Thoracic aorta (tissue), 2 donors: ENCODE results near the gene PCDHB14. TPM values are rescaled to one million over a fixed set of nuclear protein-coding genes. Genes with fewer than 3 reads are reported as not detected.
A peak's percentile ranks its signal among the peaks of the same experiment; 100 is the strongest.
"Not testable (repeated sequence)": the region's sequence is repeated elsewhere in the genome, so short reads cannot be mapped to it uniquely, and the experiment has no call there.

Experiments used
- ATAC-seq: fragments of 150-250 bp; one replicate; pipeline ENCODE4 v1.8.0; 2017; ENCODE audit warnings: low read depth; ENCODE audit not compliant: insufficient number of reproducible peaks, low FRiP score
- DNase-seq: peaks from one replicate; pipeline ENCODE4 v3.0.0-alpha.2; 2020; ENCODE audit warnings: low spot score
- H3K27ac ChIP-seq, 2 donors: fragments of 200-600 bp; sonication (generic); 1 replicate in 1 of 2; 2 replicates in 1 of 2; pipeline ENCODE4 v1.5.1; 2016; ENCODE audit warnings: mild to moderate bottlenecking in 2 of 2, moderate library complexity in 2 of 2
- H3K27me3 ChIP-seq: fragments of 200-600 bp; sonication (generic); replicated peaks from 2 replicates; pipeline ENCODE4 v1.6.0; 2016; ENCODE audit warnings: mild to moderate bottlenecking; ENCODE audit not compliant: insufficient read depth
- H3K36me3 ChIP-seq: fragments of 200-600 bp; sonication (generic); one replicate; pipeline ENCODE4 v1.5.1; 2016
- H3K4me1 ChIP-seq, 2 donors: fragments of 200-600 bp; sonication (generic); 1 replicate in 1 of 2; 2 replicates in 1 of 2; pipeline versions ENCODE4 v1.5.1 to v1.6.0; 2016; ENCODE audit warnings: low read depth in 2 of 2, mild to moderate bottlenecking in 1 of 2; ENCODE audit not compliant: control insufficient read depth in 1 of 2
- H3K4me3 ChIP-seq: fragments of 200-600 bp; sonication (generic); 2 replicates; pipeline ENCODE4 v1.5.1; 2016; ENCODE audit warnings: mild to moderate bottlenecking
- H3K9me3 ChIP-seq: fragments of 200-600 bp; sonication (generic); 2 replicates; pipeline ENCODE4 v1.5.1; 2016
- CTCF ChIP-seq: fragments of 200-600 bp; sonication (generic); IDR thresholded peaks from one replicate; pipeline ENCODE4 v1.5.1; 2019; ENCODE audit warnings: antibody characterized with exemption
- total RNA-seq, 2 donors: library from RNA; depleted of rRNA; stranded (reverse); fragments of >200 nt; gene quantifications; one replicate each; pipeline versions ENCODE4 v1.1.0 to v1.2.3, GENCODE V29; 2016

The PCDHB14 gene
- total RNA-seq, 2 donors from 2014 or later, result 10.2 to 14.6 TPM

- Histone ChIP-seq H3K4me1 (no peaks in the 10 kb centered on the region), H3K36me3 (no peaks in the 10 kb centered on the region), H3K27ac (no peak overlapping the region), H3K9me3 (peaks cover 77% of the 10 kb centered on the region), H3K4me3 (no peak overlapping the region), H3K27me3 (no peaks in the 10 kb centered on the region)
- DNase-seq (no peak), ATAC-seq (no peak)
- no peak for TF ChIP-seq CTCF
These were observed 26.8 kb upstream of the PCDHB14 start for GRCh38 chr5:141196363-141196762.

GRCh38 chr5:141199359-141200235 is 23.5 kb upstream of the PCDHB14 start, which contains the start of gene PCDHB11:
TSS of gene PCDHB11 (plus strand) at chr5:141199627. CDS start at chr5:141199775, 148 bp downstream.
- Histone ChIP-seq H3K9me3 (peaks cover 81% of the 10 kb centered on the region), H3K27ac (no peak within 1 kb of the TSS), H3K4me1 (no peaks in the 10 kb centered on the region), H3K4me3 (peak within 1 kb of the TSS; percentile 42), H3K27me3 (no peaks in the 10 kb centered on the region), H3K36me3 (no peaks in the 10 kb centered on the region)
- DNase-seq (no peak), ATAC-seq (no peak)
- no peak for TF ChIP-seq CTCF

GRCh38 chr5:141201126-141201525 is 22.0 kb upstream of the PCDHB14 start:
- H3K4me1 ChIP-seq, DNase-seq, H3K36me3 ChIP-seq, ATAC-seq, H3K27me3 ChIP-seq, H3K4me3 ChIP-seq, H3K27ac ChIP-seq: not testable (repeated sequence)
- peaks cover 72% of the 10 kb centered on the region for H3K9me3 ChIP-seq

GRCh38 chr5:141201646-141202045 is 21.5 kb upstream of the PCDHB14 start:
- ATAC-seq, result not testable (repeated sequence)
- peaks cover 67% of the 10 kb centered on the region for H3K9me3 ChIP-seq

GRCh38 chr5:141208478-141208877 is 14.7 kb upstream of the PCDHB14 start, which contains the start of gene PCDHB12:
TSS of gene PCDHB12 (plus strand) at chr5:141208719. CDS start at chr5:141208908, 189 bp downstream.
- H3K27me3 ChIP-seq, result no peaks in the 10 kb centered on the region
- DNase-seq, result no peak
- H3K9me3 ChIP-seq, result peaks cover 48% of the 10 kb centered on the region
- H3K4me3 ChIP-seq, result peak within 1 kb of the TSS; percentile 42
- H3K27ac ChIP-seq, result no peak within 1 kb of the TSS
- no peak for ATAC-seq
- H3K4me1 ChIP-seq, result no peaks in the 10 kb centered on the region
- H3K36me3 ChIP-seq, result no peaks in the 10 kb centered on the region
- no peak for TF ChIP-seq CTCF

More at GRCh38 chr5:141201646-141202045, 21.5 kb upstream of the PCDHB14 start:
- H3K36me3 ChIP-seq, H3K4me1 ChIP-seq, H3K27ac ChIP-seq, H3K27me3 ChIP-seq, DNase-seq, H3K4me3 ChIP-seq: not testable (repeated sequence)

- H3K9me3 ChIP-seq, result peaks cover 51% of the 10 kb centered on the region
- ATAC-seq, H3K27ac ChIP-seq, DNase-seq, H3K4me1 ChIP-seq, H3K27me3 ChIP-seq, H3K4me3 ChIP-seq, H3K36me3 ChIP-seq: not testable (repeated sequence)
These were observed 12.9 kb upstream of the PCDHB14 start for GRCh38 chr5:141210281-141210680.

- H3K9me3 ChIP-seq, result peaks cover 51% of the 10 kb centered on the region
- not testable (repeated sequence) for H3K36me3 ChIP-seq, H3K27me3 ChIP-seq, H3K4me1 ChIP-seq, ATAC-seq, DNase-seq, H3K4me3 ChIP-seq, H3K27ac ChIP-seq
These were observed 12.3 kb upstream of the PCDHB14 start for GRCh38 chr5:141210849-141211248.

- H3K27me3 ChIP-seq, H3K27ac ChIP-seq, H3K36me3 ChIP-seq, H3K4me1 ChIP-seq, ATAC-seq, DNase-seq: not testable (repeated sequence)
- Histone ChIP-seq H3K9me3 (peaks cover 65% of the 10 kb centered on the region), H3K4me3 (peak within 1 kb of the TSS; percentile 25)
These were observed 9.3 kb upstream of the PCDHB14 start, which contains the start of gene PCDHB13 for GRCh38 chr5:141213656-141214339. TSS of gene PCDHB13 (plus strand) at chr5:141213919. CDS start at chr5:141214124, 205 bp downstream.

GRCh38 chr5:141214583-141214982 is 8.6 kb upstream of the PCDHB14 start:
- ATAC-seq, H3K4me3 ChIP-seq: not testable (repeated sequence)
- H3K9me3 ChIP-seq, result peaks cover 67% of the 10 kb centered on the region

More at GRCh38 chr5:141214583-141214982, 8.6 kb upstream of the PCDHB14 start:
- not testable (repeated sequence) for H3K27me3 ChIP-seq, H3K4me1 ChIP-seq, H3K27ac ChIP-seq, H3K36me3 ChIP-seq, DNase-seq
